Measurements from ENCODE around the gene OSBPL1A. TPM values are rescaled to one million over a fixed set of nuclear protein-coding genes. Genes with fewer than 3 reads are reported as not detected.

Gene OSBPL1A
- total and polyA plus RNA-seq, 4 experiments from 2014 or later = 2.4 to 5.3 (median 4.0) TPM

GRCh38 chr18:24209558-24209957 lies 188.1 kb downstream of the OSBPL1A start:
- DNase-seq = no peak
- Histone ChIP-seq H3K36me3 (ENCODE audit: insufficient read depth, low read length) (no peaks in the 10 kb centered on the region), H3K27ac (ENCODE audit: low read depth, low read length) (no peak overlapping the region), H3K27me3 (ENCODE audit: insufficient read depth, low read length) (no peaks in the 10 kb centered on the region), H3K4me1 (ENCODE audit: insufficient read depth, low read length) (no peaks in the 10 kb centered on the region), H3K4me3 (ENCODE audit: low read length in 2 of 2) (no peak overlapping the region), H3K9me3 (ENCODE audit: control insufficient read depth in 1 of 2, low read length in 2 of 2) (no peaks in the 10 kb centered on the region)
- Mint-ChIP-seq H3K36me3 (no peaks in the 10 kb centered on the region), H3K4me1 (peaks cover 0 to 1% (median 0%) of the 10 kb centered on the region in 4 donors), H3K4me3 (no peak overlapping the region), H3K9me3 (no peaks in the 10 kb centered on the region), H3K27ac (no peak overlapping the region), H3K27me3 (peaks cover 3 to 4% of the 10 kb centered on the region in 2 donors)
- CTCF ChIA-PET (ENCODE audit: partially characterized antibody) = no interaction called here
- POLR2A ChIA-PET (ENCODE audit: partially characterized antibody) = no interaction called here
- intact Hi-C loops (cut with micrococcal nuclease) = no loop called here

- intact Hi-C loops (cut with micrococcal nuclease) = no loop called here
- H3K27me3 ChIP-seq (ENCODE audit: insufficient read depth, low read length) = no peaks in the 10 kb centered on the region
- H3K9me3 Mint-ChIP-seq = no peaks in the 10 kb centered on the region
- no peaks in the 10 kb centered on the region for H3K36me3 ChIP-seq (ENCODE audit: insufficient read depth, low read length)
- H3K27ac Mint-ChIP-seq = peak overlapping the region in 1 of 7 donors; percentile 38
- no peak for DNase-seq
- peaks cover 0 to 1% (median 0%) of the 10 kb centered on the region in 4 donors for H3K4me1 Mint-ChIP-seq
- ChIA-PET POLR2A (ENCODE audit: partially characterized antibody) (no interaction called here), CTCF (ENCODE audit: partially characterized antibody) (no interaction called here)
- H3K27me3 Mint-ChIP-seq = peaks cover 3 to 4% of the 10 kb centered on the region in 2 donors
- H3K4me3 Mint-ChIP-seq = no peak overlapping the region
- H3K27ac ChIP-seq (ENCODE audit: low read depth, low read length) = no peak overlapping the region
- no peaks in the 10 kb centered on the region for H3K9me3 ChIP-seq (ENCODE audit: control insufficient read depth in 1 of 2, low read length in 2 of 2)
- no peaks in the 10 kb centered on the region for H3K36me3 Mint-ChIP-seq
- no peaks in the 10 kb centered on the region for H3K4me1 ChIP-seq (ENCODE audit: insufficient read depth, low read length)
- H3K4me3 ChIP-seq (ENCODE audit: low read length in 2 of 2) = no peak overlapping the region
Observed at GRCh38 chr18:24208270-24209035, 189.2 kb downstream of the OSBPL1A start.

- intact Hi-C loops (cut with micrococcal nuclease) = no loop called here
- Mint-ChIP-seq H3K9me3 (no peaks in the 10 kb centered on the region), H3K36me3 (no peaks in the 10 kb centered on the region), H3K27me3 (peaks cover 3 to 4% of the 10 kb centered on the region in 2 donors), H3K4me1 (peaks cover 0 to 1% (median 0%) of the 10 kb centered on the region in 4 donors), H3K27ac (no peak overlapping the region), H3K4me3 (no peak overlapping the region)
- H3K9me3 ChIP-seq (ENCODE audit: control insufficient read depth in 1 of 2, low read length in 2 of 2) = no peaks in the 10 kb centered on the region
- no peak for DNase-seq
- H3K27me3 ChIP-seq (ENCODE audit: insufficient read depth, low read length) = no peaks in the 10 kb centered on the region
- POLR2A ChIA-PET (ENCODE audit: partially characterized antibody) = no interaction called here
- H3K4me3 ChIP-seq (ENCODE audit: low read length in 2 of 2) = no peak overlapping the region
- no peaks in the 10 kb centered on the region for H3K4me1 ChIP-seq (ENCODE audit: insufficient read depth, low read length)
- no peak overlapping the region for H3K27ac ChIP-seq (ENCODE audit: low read depth, low read length)
- CTCF ChIA-PET (ENCODE audit: partially characterized antibody) = interaction anchor here (0.9 kb wide), 1 partner anchor 284 kb away, joined by 3 read pairs; no protein-coding TSS in a partner anchor
- H3K36me3 ChIP-seq (ENCODE audit: insufficient read depth, low read length) = no peaks in the 10 kb centered on the region
Observed at GRCh38 chr18:24204904-24205303, 192.7 kb downstream of the OSBPL1A start.

- H3K9me3 Mint-ChIP-seq = no peaks in the 10 kb centered on the region
- no peak overlapping the region for H3K4me3 ChIP-seq (ENCODE audit: low read length in 2 of 2)
- ChIA-PET CTCF (ENCODE audit: partially characterized antibody) (interaction anchor here (1.3 kb wide), 1 partner anchor 287 kb away, joined by 3 read pairs; no protein-coding TSS in a partner anchor), POLR2A (ENCODE audit: partially characterized antibody) (no interaction called here)
- H3K36me3 ChIP-seq (ENCODE audit: insufficient read depth, low read length) = no peaks in the 10 kb centered on the region
- intact Hi-C loops (cut with micrococcal nuclease) = no loop called here
- no peaks in the 10 kb centered on the region for H3K4me1 Mint-ChIP-seq
- no peak overlapping the region for H3K27ac ChIP-seq (ENCODE audit: low read depth, low read length)
- H3K36me3 Mint-ChIP-seq = no peaks in the 10 kb centered on the region
- H3K27me3 Mint-ChIP-seq = peaks cover 0 to 5% of the 10 kb centered on the region in 2 donors
- H3K27ac Mint-ChIP-seq = no peak overlapping the region
- no peak overlapping the region for H3K4me3 Mint-ChIP-seq
- H3K4me1 ChIP-seq (ENCODE audit: insufficient read depth, low read length) = no peaks in the 10 kb centered on the region
- no peaks in the 10 kb centered on the region for H3K27me3 ChIP-seq (ENCODE audit: insufficient read depth, low read length)
- no peak for DNase-seq
- H3K9me3 ChIP-seq (ENCODE audit: control insufficient read depth in 1 of 2, low read length in 2 of 2) = no peaks in the 10 kb centered on the region
Observed at GRCh38 chr18:24201699-24202687, 195.6 kb downstream of the OSBPL1A start.

GRCh38 chr18:24200494-24201290 lies 196.9 kb downstream of the OSBPL1A start:
- Mint-ChIP-seq H3K4me1 (no peaks in the 10 kb centered on the region), H3K27me3 (peaks cover 0 to 5% of the 10 kb centered on the region in 2 donors), H3K4me3 (no peak overlapping the region), H3K27ac (no peak overlapping the region), H3K36me3 (no peaks in the 10 kb centered on the region), H3K9me3 (no peaks in the 10 kb centered on the region)
- Histone ChIP-seq H3K36me3 (ENCODE audit: insufficient read depth, low read length) (no peaks in the 10 kb centered on the region), H3K27ac (ENCODE audit: low read depth, low read length) (no peak overlapping the region), H3K9me3 (ENCODE audit: control insufficient read depth in 1 of 2, low read length in 2 of 2) (no peaks in the 10 kb centered on the region), H3K4me3 (ENCODE audit: low read length in 2 of 2) (no peak overlapping the region), H3K4me1 (ENCODE audit: insufficient read depth, low read length) (no peaks in the 10 kb centered on the region), H3K27me3 (ENCODE audit: insufficient read depth, low read length) (no peaks in the 10 kb centered on the region)
- ChIA-PET CTCF (ENCODE audit: partially characterized antibody) (no interaction called here), POLR2A (ENCODE audit: partially characterized antibody) (no interaction called here)
- DNase-seq = no peak
- intact Hi-C loops (cut with micrococcal nuclease) = no loop called here

GRCh38 chr18:24199372-24199962 lies 198.2 kb downstream of the OSBPL1A start:
- H3K36me3 ChIP-seq (ENCODE audit: insufficient read depth, low read length) = no peaks in the 10 kb centered on the region
- Mint-ChIP-seq H3K36me3 (no peaks in the 10 kb centered on the region), H3K9me3 (no peaks in the 10 kb centered on the region), H3K27me3 (peaks cover 1 to 5% of the 10 kb centered on the region in 2 donors), H3K4me1 (no peaks in the 10 kb centered on the region), H3K27ac (no peak overlapping the region), H3K4me3 (no peak overlapping the region)
- ChIA-PET POLR2A (ENCODE audit: partially characterized antibody) (no interaction called here), CTCF (ENCODE audit: partially characterized antibody) (no interaction called here)
- no peak overlapping the region for H3K4me3 ChIP-seq (ENCODE audit: low read length in 2 of 2)
- no peaks in the 10 kb centered on the region for H3K4me1 ChIP-seq (ENCODE audit: insufficient read depth, low read length)
- intact Hi-C loops (cut with micrococcal nuclease) = no loop called here
- H3K27ac ChIP-seq (ENCODE audit: low read depth, low read length) = no peak overlapping the region
- no peaks in the 10 kb centered on the region for H3K9me3 ChIP-seq (ENCODE audit: control insufficient read depth in 1 of 2, low read length in 2 of 2)
- no peak for DNase-seq
- H3K27me3 ChIP-seq (ENCODE audit: insufficient read depth, low read length) = no peaks in the 10 kb centered on the region

Measured in CD4-positive, alpha-beta memory T cell (primary cell).